M059J (cell line): ENCODE measurements around the gene MSI2. TPM values are rescaled to one million over a fixed set of nuclear protein-coding genes. Genes with fewer than 3 reads are reported as not detected.

Experiments
- DNase-seq: peaks from one replicate; pipeline ENCODE4 v3.0.0-alpha.2; 2012; ENCODE audit warnings: low read depth
- total RNA-seq: library from RNA; depleted of rRNA; stranded (reverse); fragments of >200 nt; shearing (Covaris generic); gene quantifications from 2 replicates; pipeline ENCODE4 v1.2.3, GENCODE V29; 2014

Gene MSI2
- total RNA-seq, 1 experiment from 2014 or later, result 28.6 TPM

- DNase-seq, result no peak
Observed at GRCh38 chr17:57554826-57555635, 298.7 kb downstream of the MSI2 start.

- DNase-seq, result peak; percentile 66
Observed at GRCh38 chr17:57555636-57556175, 299.4 kb downstream of the MSI2 start.

- no peak for DNase-seq
Observed at GRCh38 chr17:57556320-57556719, 300.0 kb downstream of the MSI2 start.

- no peak for DNase-seq
Observed at GRCh38 chr17:57556977-57557376, 300.7 kb downstream of the MSI2 start.

GRCh38 chr17:57557416-57557815 lies 301.1 kb downstream of the MSI2 start:
- DNase-seq, result no peak

GRCh38 chr17:57557834-57558681 lies 301.7 kb downstream of the MSI2 start:
- DNase-seq, result peak; percentile 86

GRCh38 chr17:57559226-57559625 lies 302.9 kb downstream of the MSI2 start:
- DNase-seq, result no peak

GRCh38 chr17:57559634-57560318 lies 303.5 kb downstream of the MSI2 start:
- no peak for DNase-seq

- no peak for DNase-seq
Observed at GRCh38 chr17:57560319-57560705, 304.0 kb downstream of the MSI2 start.

- no peak for DNase-seq
Observed at GRCh38 chr17:57561072-57561861, 304.9 kb downstream of the MSI2 start.

GRCh38 chr17:57562184-57562698 lies 305.9 kb downstream of the MSI2 start:
- no peak for DNase-seq

- no peak for DNase-seq
Observed at GRCh38 chr17:57563958-57564357, 307.6 kb downstream of the MSI2 start.

- no peak for DNase-seq
Observed at GRCh38 chr17:57565176-57565575, 308.9 kb downstream of the MSI2 start.

- DNase-seq, result no peak
Observed at GRCh38 chr17:57566721-57567120, 310.4 kb downstream of the MSI2 start.

- no peak for DNase-seq
Observed at GRCh38 chr17:57567251-57567650, 310.9 kb downstream of the MSI2 start.

- DNase-seq, result no peak
Observed at GRCh38 chr17:57568340-57568739, 312.0 kb downstream of the MSI2 start.

GRCh38 chr17:57569021-57569420 lies 312.7 kb downstream of the MSI2 start:
- no peak for DNase-seq

GRCh38 chr17:57569853-57570252 lies 313.5 kb downstream of the MSI2 start:
- no peak for DNase-seq

GRCh38 chr17:57570724-57571344 lies 314.5 kb downstream of the MSI2 start:
- no peak for DNase-seq

- DNase-seq, result no peak
Observed at GRCh38 chr17:57572062-57572461, 315.7 kb downstream of the MSI2 start.

GRCh38 chr17:57572600-57572999 lies 316.3 kb downstream of the MSI2 start:
- no peak for DNase-seq
